DLD1 (cell line): Measurements from ENCODE around the gene PROCA1.
"Not testable (repeated sequence)": the region's sequence is repeated elsewhere in the genome, so short reads cannot be mapped to it uniquely, and the experiment has no call there.

ENCODE experiments used
- in situ Hi-C: cut with HindIII; loops from 2 replicates; pipeline ENCODE4 v1.10.0; 2017; ENCODE audit warnings: low sequenced_read_pairs

PROCA1 gene

GRCh38 chr17:28744104-28744971 lies 32.6 kb upstream of the PROCA1 start:
- in situ Hi-C loops, result no loop called here

- in situ Hi-C loops, result no loop called here
These were observed 31.8 kb upstream of the PROCA1 start, which contains the start of gene TRAF4 for GRCh38 chr17:28743243-28744103. TRAF4 (plus strand) TSS chr17:28744011; CDS start chr17:28744113, 102 bp downstream.

- in situ Hi-C loops, result no loop called here
These were observed 30.0 kb upstream of the PROCA1 start for GRCh38 chr17:28741358-28742349.

GRCh38 chr17:28740406-28741357 lies 29.0 kb upstream of the PROCA1 start:
- in situ Hi-C loops, result no loop called here

- in situ Hi-C loops, result no loop called here
These were observed 27.1 kb upstream of the PROCA1 start for GRCh38 chr17:28738680-28739384.

GRCh38 chr17:28737770-28738679 lies 26.3 kb upstream of the PROCA1 start:
- in situ Hi-C loops, result no loop called here

- in situ Hi-C loops, result no loop called here
These were observed 25.6 kb upstream of the PROCA1 start for GRCh38 chr17:28737316-28737715.

- in situ Hi-C loops, result not testable (repeated sequence)
These were observed 24.5 kb upstream of the PROCA1 start for GRCh38 chr17:28735913-28736769.

- in situ Hi-C loops, result no loop called here
These were observed 23.6 kb upstream of the PROCA1 start for GRCh38 chr17:28735242-28735722.

- in situ Hi-C loops, result no loop called here
These were observed 23.1 kb upstream of the PROCA1 start for GRCh38 chr17:28734712-28735241.

GRCh38 chr17:28733346-28733745 lies 21.7 kb upstream of the PROCA1 start:
- in situ Hi-C loops, result no loop called here

GRCh38 chr17:28729950-28730330 lies 18.3 kb upstream of the PROCA1 start:
- in situ Hi-C loops, result loop anchor here (10.0 kb wide), 1 partner anchor 205 kb away; no protein-coding TSS in a partner anchor

GRCh38 chr17:28728364-28729200 lies 16.9 kb upstream of the PROCA1 start, which contains the start of gene NEK8:
NEK8 (plus strand) TSS chr17:28728788; CDS start chr17:28728814, 26 bp downstream.
- in situ Hi-C loops, result loop anchor here (10.0 kb wide), 1 partner anchor 206 kb away; no protein-coding TSS in a partner anchor

GRCh38 chr17:28726627-28727491 lies 15.2 kb upstream of the PROCA1 start:
- in situ Hi-C loops, result loop anchor here (10.0 kb wide), 1 partner anchor 208 kb away; no protein-coding TSS in a partner anchor
